Measurements from ENCODE around the gene LFNG. TPM values are rescaled to one million over a fixed set of nuclear protein-coding genes. Genes with fewer than 3 reads are reported as not detected.

LFNG gene
- total and polyA plus RNA-seq, 2 of the 13 experiments (the other 11 are each of a cell fraction or from before 2014, with no cell fraction given), result 0.44 to 1.5 TPM

DNA sequence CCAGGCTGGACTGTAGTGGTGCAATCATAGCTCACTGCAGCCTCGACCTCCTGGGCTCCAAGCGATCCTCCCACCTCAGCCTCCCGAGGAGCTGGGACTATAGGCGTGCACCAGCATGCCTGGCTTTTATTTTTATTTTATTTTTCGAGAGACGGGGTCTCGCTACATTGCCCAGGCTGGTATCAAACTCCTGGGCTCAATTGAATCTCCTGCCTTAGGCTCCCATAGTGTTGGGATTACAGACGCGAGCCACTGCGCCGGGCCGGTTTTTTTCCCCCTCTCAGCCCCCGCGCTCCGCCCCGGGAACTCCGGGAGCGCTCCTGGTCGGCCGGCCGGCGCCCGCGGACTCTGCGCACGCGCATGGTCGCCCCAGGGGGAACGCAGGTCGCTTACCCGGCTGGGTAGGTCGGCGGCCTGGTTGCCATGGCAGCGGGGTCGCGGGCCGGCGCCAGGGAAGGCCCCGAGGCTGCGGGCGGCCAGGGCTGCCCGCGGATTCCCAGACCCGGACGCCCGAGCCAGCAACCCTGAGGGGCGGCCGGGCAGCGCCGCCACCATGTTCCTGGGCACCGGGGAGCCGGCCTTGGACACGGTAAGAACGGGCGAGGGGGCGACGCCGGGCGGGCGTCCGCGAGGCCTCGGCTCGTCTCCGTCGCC, 39.2 kb downstream of the LFNG start, which contains the start of gene IQCE (continued):
- TF ChIP-seq, protein P1, sequence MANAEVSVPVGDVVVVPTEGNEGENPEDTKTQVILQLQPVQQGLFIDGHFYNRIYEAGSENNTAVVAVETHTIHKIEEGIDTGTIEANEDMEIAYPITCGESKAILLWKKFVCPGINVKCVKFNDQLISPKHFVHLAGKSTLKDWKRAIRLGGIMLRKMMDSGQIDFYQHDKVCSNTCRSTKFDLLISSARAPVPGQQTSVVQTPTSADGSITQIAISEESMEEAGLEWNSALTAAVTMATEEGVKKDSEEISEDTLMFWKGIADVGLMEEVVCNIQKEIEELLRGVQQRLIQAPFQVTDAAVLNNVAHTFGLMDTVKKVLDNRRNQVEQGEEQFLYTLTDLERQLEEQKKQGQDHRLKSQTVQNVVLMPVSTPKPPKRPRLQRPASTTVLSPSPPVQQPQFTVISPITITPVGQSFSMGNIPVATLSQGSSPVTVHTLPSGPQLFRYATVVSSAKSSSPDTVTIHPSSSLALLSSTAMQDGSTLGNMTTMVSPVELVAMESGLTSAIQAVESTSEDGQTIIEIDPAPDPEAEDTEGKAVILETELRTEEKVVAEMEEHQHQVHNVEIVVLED (CRISPR knock-in tag; IDR thresholded peaks at IDR 0.05; ENCODE audit: borderline replicate concordance), result no peak; the same call in 1 of the 2 replicates
- TF ChIP-seq MLLT10 (CRISPR knock-in tag; IDR thresholded peaks at IDR 0.05) (no peak), ZNF20 (CRISPR knock-in tag; IDR thresholded peaks at IDR 0.05) (no peak), RFX3 (CRISPR knock-in tag; IDR thresholded peaks at IDR 0.05) (peak; percentile 86), MTF2 (CRISPR knock-in tag; IDR thresholded peaks at IDR 0.05; ENCODE audit: borderline replicate concordance) (no peak; the same call in 1 of the 2 replicates), ZBTB1 (CRISPR knock-in tag; IDR thresholded peaks at IDR 0.05; ENCODE audit: borderline replicate concordance) (no peak), PLRG1 (conservative IDR thresholded peaks at IDR 0.05) (no peak), ZNF850 (CRISPR knock-in tag; conservative IDR thresholded peaks at IDR 0.05) (no peak), NPAS2 (CRISPR knock-in tag; IDR thresholded peaks at IDR 0.05; ENCODE audit: borderline replicate concordance) (no peak), SMC3 (IDR thresholded peaks at IDR 0.05; ENCODE audit: low read length) (no peak), ELF4 (CRISPR knock-in tag; IDR thresholded peaks at IDR 0.05; ENCODE audit: borderline replicate concordance) (no peak), ZNF782 (CRISPR knock-in tag; IDR thresholded peaks at IDR 0.05; ENCODE audit: borderline replicate concordance) (peak; percentile 24; the same call in 1 of the 2 replicates), ZNF234 (CRISPR knock-in tag; conservative IDR thresholded peaks at IDR 0.05) (no peak), NCOA2 (CRISPR knock-in tag; IDR thresholded peaks at IDR 0.05) (no peak), SMYD3 (CRISPR knock-in tag; IDR thresholded peaks at IDR 0.05) (no peak), FOXC1 (CRISPR knock-in tag; IDR thresholded peaks at IDR 0.05; ENCODE audit: borderline replicate concordance) (no peak), ZNF672 (CRISPR knock-in tag; IDR thresholded peaks at IDR 0.05) (no peak), RORA (CRISPR knock-in tag; IDR thresholded peaks at IDR 0.05) (no peak), NR2F2 (IDR thresholded peaks at IDR 0.05; ENCODE audit: borderline replicate concordance, low read depth) (no peak), FOXK2 (IDR thresholded peaks at IDR 0.05) (no peak), KLF12 (CRISPR knock-in tag; IDR thresholded peaks at IDR 0.05; ENCODE audit: borderline replicate concordance) (no peak), HDAC2 (CRISPR knock-in tag; IDR thresholded peaks at IDR 0.05) (0 out of 2 replicates have a peak, but pooled peaks have one; percentile 11), TEAD3 (CRISPR knock-in tag; optimal IDR thresholded peaks at IDR 0.05; ENCODE audit: borderline replicate concordance) (peak; percentile 53), FOXA3 (CRISPR knock-in tag; IDR thresholded peaks at IDR 0.05) (no peak; the same call in 1 of the 2 replicates), ZFY (CRISPR knock-in tag; IDR thresholded peaks at IDR 0.05) (peak; percentile 76), ZNF367 (CRISPR knock-in tag; IDR thresholded peaks at IDR 0.05; ENCODE audit: borderline replicate concordance) (no peak), ZNF382 (CRISPR knock-in tag; IDR thresholded peaks at IDR 0.05; ENCODE audit: borderline replicate concordance) (no peak), NFE2L1 (CRISPR knock-in tag; IDR thresholded peaks at IDR 0.05; ENCODE audit: borderline replicate concordance) (no peak), RXRB (CRISPR knock-in tag; IDR thresholded peaks at IDR 0.05; ENCODE audit: borderline replicate concordance) (no peak), PCBP1 (IDR thresholded peaks at IDR 0.05; ENCODE audit: borderline replicate concordance, low read depth, low read length) (no peak)
- TF ChIP-seq, protein P2, sequence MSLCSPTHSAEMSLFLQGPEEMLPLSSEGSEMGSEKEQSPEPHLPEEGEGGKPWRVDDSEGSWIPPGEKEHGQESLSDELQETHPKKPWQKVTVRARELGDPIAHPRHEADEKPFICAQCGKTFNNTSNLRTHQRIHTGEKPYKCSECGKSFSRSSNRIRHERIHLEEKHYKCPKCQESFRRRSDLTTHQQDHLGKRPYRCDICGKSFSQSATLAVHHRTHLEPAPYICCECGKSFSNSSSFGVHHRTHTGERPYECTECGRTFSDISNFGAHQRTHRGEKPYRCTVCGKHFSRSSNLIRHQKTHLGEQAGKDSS (CRISPR knock-in tag; IDR thresholded peaks at IDR 0.05; ENCODE audit: borderline replicate concordance, low read depth), result no peak

All from HepG2 (cell line).